ENCODE data around the gene EML1.

Gene EML1

DNA sequence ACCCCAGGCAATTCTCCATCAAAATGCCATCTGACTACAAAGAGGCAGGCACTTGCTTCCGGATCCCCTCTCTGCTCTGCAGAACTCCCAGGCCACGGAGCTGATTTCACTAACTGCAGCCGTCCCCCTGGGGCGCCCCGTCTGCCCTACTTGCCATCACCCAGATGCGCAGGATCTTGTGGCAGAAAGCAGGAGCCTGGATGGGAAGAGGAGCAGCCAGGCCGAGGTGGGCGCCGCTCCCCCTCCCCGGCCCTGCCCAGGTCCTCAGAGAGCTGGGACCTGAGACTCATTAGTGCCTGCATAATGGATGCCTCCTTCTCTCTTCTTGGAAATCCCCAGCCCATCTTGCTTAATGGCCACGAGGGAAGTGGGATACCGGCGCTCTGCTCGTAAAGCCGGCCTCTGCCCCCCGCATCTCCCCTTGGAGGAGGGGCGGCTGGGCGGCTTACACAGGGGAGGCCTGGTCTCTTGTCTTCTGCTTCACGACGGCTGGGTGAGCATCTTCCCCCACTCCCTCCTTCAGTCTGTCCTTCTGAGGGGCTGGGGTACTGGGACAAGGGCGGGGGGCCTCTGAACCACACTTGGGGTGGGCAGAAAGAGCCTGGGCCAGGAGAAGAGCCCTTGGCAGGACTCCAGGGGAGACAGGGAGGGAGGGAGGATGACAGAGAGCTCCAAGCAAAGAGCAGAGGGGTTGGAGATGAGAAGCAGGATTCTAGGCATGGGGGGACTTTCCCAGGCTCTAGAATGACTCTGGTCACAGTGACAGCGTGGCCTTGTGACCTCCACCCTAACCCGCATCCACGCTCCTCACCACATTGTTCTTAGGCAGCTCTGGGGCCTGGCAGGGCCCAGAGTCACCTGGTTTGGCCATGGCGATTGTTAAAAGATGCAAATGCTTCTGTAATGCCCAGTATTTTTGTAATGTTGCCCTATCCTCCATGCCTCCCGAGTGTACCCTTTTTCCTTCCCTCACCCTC is 19.4 kb upstream of the EML1 start:
- in situ Hi-C loops (cut with MboI; ENCODE audit: low sequenced_read_pairs, unreplicated experiment), result no loop called here
- no peak for TF ChIP-seq CTCF (IDR thresholded peaks at IDR 0.05; ENCODE audit: borderline replicate concordance, control extremely low read depth, extremely low read depth, insufficient read depth, missing control alignments)
- no peak for DNase-seq (ENCODE audit: low spot score)

GRCh38 chr14:99774556-99775307 is 18.5 kb upstream of the EML1 start:
- in situ Hi-C loops (cut with MboI; ENCODE audit: low sequenced_read_pairs, unreplicated experiment), result no loop called here
- no peak for TF ChIP-seq CTCF (IDR thresholded peaks at IDR 0.05; ENCODE audit: borderline replicate concordance, control extremely low read depth, extremely low read depth, insufficient read depth, missing control alignments)
- no peak for DNase-seq (ENCODE audit: low spot score)

- no peak for DNase-seq (ENCODE audit: low spot score)
- in situ Hi-C loops (cut with MboI; ENCODE audit: low sequenced_read_pairs, unreplicated experiment), result no loop called here
- no peak for TF ChIP-seq CTCF (IDR thresholded peaks at IDR 0.05; ENCODE audit: borderline replicate concordance, control extremely low read depth, extremely low read depth, insufficient read depth, missing control alignments)
These were observed 17.9 kb upstream of the EML1 start for GRCh38 chr14:99775351-99775750.

DNA sequence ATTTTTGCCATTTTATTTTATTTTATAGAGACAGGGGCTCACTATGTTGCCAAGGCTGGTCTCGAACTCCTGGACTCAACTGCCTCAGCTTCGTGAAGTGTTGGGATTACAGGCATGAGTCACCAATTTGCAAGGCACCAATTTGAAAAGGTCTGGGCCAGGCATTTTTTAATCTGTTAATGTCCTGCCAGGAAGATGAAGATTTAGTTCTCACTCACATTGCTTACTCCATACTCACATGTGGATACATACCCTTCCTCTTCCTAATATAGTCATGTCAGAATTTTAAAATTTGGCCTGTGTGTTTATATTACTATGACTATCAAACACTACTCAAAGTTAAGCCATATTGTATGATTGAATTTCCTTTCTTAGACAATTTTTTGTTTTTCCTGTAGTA is 15.3 kb upstream of the EML1 start:
- TF ChIP-seq CTCF (IDR thresholded peaks at IDR 0.05; ENCODE audit: borderline replicate concordance, control extremely low read depth, extremely low read depth, insufficient read depth, missing control alignments), result no peak
- in situ Hi-C loops (cut with MboI; ENCODE audit: low sequenced_read_pairs, unreplicated experiment), result no loop called here
- DNase-seq (ENCODE audit: low spot score), result no peak

DNA sequence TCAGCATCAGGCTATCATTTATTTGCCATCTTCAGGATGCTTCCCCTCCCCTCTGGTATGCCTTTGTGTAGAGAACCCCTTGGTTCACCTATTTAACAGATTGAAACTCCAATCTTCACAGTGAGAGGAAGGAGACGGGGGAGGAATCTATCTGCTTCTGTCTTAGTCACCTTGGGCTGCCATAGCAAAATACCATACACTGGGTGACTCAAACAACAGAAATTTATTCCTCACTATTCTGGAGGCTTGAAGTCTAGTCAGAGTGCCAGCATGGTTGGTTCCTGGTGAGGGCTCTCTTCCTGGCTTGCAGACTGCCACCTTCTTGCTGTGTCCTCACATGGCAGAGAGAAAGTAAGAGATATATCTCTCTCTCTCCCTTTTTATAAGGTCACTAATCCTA is 13.5 kb upstream of the EML1 start:
- TF ChIP-seq CTCF (IDR thresholded peaks at IDR 0.05; ENCODE audit: borderline replicate concordance, control extremely low read depth, extremely low read depth, insufficient read depth, missing control alignments), result no peak
- in situ Hi-C loops (cut with MboI; ENCODE audit: low sequenced_read_pairs, unreplicated experiment), result no loop called here
- no peak for DNase-seq (ENCODE audit: low spot score)

GRCh38 chr14:99780690-99781089 is 12.5 kb upstream of the EML1 start:
- no peak for TF ChIP-seq CTCF (IDR thresholded peaks at IDR 0.05; ENCODE audit: borderline replicate concordance, control extremely low read depth, extremely low read depth, insufficient read depth, missing control alignments)
- in situ Hi-C loops (cut with MboI; ENCODE audit: low sequenced_read_pairs, unreplicated experiment), result no loop called here
- DNase-seq (ENCODE audit: low spot score), result no peak
